Measurements from ENCODE around the gene CORIN.
A peak's percentile ranks its signal among the peaks of the same experiment; 100 is the strongest.

GRCh38 chr4:47561331-47561730 lies 276.5 kb downstream of the CORIN start:
- peak; percentile 67 for TF ChIP-seq YY1 (IDR thresholded peaks at IDR 0.05)
- peak; percentile 34 for TF ChIP-seq ZBTB33 (IDR thresholded peaks at IDR 0.05)
